Activated naive CD4-positive, alpha-beta T cell (primary cell): ENCODE results near the gene USP17L20.
"Not testable (repeated sequence)": the region's sequence is repeated elsewhere in the genome, so short reads cannot be mapped to it uniquely, and the experiment has no call there.

Experiments
- DNase-seq, 4 experiments: peaks; one replicate each; lab custom pipeline; 2025; lab: John Stamatoyannopoulos, UW

USP17L20 gene

GRCh38 chr4:9257824-9258223, at the start of gene USP17L20:
USP17L20 (plus strand) TSS chr4:9258124; CDS start chr4:9258124, 0 bp downstream.
- not testable (repeated sequence) for DNase-seq

GRCh38 chr4:9210357-9210756, 47.6 kb upstream of the USP17L20 start, which contains the start of gene USP17L10:
USP17L10 (plus strand) TSS chr4:9210657; CDS start chr4:9210657, 0 bp downstream.
- not testable (repeated sequence) for DNase-seq

- DNase-seq: not testable (repeated sequence)
Observed at GRCh38 chr4:9214701-9215100, 43.2 kb upstream of the USP17L20 start.

GRCh38 chr4:9215105-9215504, 42.8 kb upstream of the USP17L20 start, which contains the start of gene USP17L11:
USP17L11 (plus strand) TSS chr4:9215405; CDS start chr4:9215405, 0 bp downstream.
- not testable (repeated sequence) for DNase-seq

- DNase-seq: not testable (repeated sequence)
Observed at GRCh38 chr4:9219852-9220251, 38.1 kb upstream of the USP17L20 start, which contains the start of gene USP17L12. USP17L12 (plus strand) TSS chr4:9220152; CDS start chr4:9220152, 0 bp downstream.

- not testable (repeated sequence) for DNase-seq
Observed at GRCh38 chr4:9224596-9224995, 33.3 kb upstream of the USP17L20 start, which contains the start of gene USP17L13. USP17L13 (plus strand) TSS chr4:9224896; CDS start chr4:9224896, 0 bp downstream.

GRCh38 chr4:9230249-9230648, 27.7 kb upstream of the USP17L20 start:
- not testable (repeated sequence) for DNase-seq

GRCh38 chr4:9234085-9234484, 23.8 kb upstream of the USP17L20 start, which contains the start of gene USP17L15:
USP17L15 (plus strand) TSS chr4:9234385; CDS start chr4:9234385, 0 bp downstream.
- not testable (repeated sequence) for DNase-seq

GRCh38 chr4:9238461-9238860, 19.5 kb upstream of the USP17L20 start:
- DNase-seq: not testable (repeated sequence)

- not testable (repeated sequence) for DNase-seq
Observed at GRCh38 chr4:9243579-9243978, 14.3 kb upstream of the USP17L20 start, which contains the start of gene USP17L17. USP17L17 (plus strand) TSS chr4:9243879; CDS start chr4:9243879, 0 bp downstream.

GRCh38 chr4:9247953-9248680, 9.8 kb upstream of the USP17L20 start, which contains the start of gene USP17L18:
USP17L18 (plus strand) TSS chr4:9248630; CDS start chr4:9248630, 0 bp downstream.
- not testable (repeated sequence) for DNase-seq

- not testable (repeated sequence) for DNase-seq
Observed at GRCh38 chr4:9253078-9253477, 4.8 kb upstream of the USP17L20 start, which contains the start of gene USP17L19. USP17L19 (plus strand) TSS chr4:9253378; CDS start chr4:9253378, 0 bp downstream.

GRCh38 chr4:9262572-9262971, 4.6 kb downstream of the USP17L20 start, which contains the start of gene USP17L21:
USP17L21 (plus strand) TSS chr4:9262872; CDS start chr4:9262872, 0 bp downstream.
- DNase-seq: not testable (repeated sequence)

- not testable (repeated sequence) for DNase-seq
Observed at GRCh38 chr4:9267319-9267718, 9.4 kb downstream of the USP17L20 start, which contains the start of gene USP17L22. USP17L22 (plus strand) TSS chr4:9267619; CDS start chr4:9267619, 0 bp downstream.

GRCh38 chr4:9271719-9272118, 13.8 kb downstream of the USP17L20 start:
- not testable (repeated sequence) for DNase-seq
